ENCODE results near the gene OGFOD3. TPM values are rescaled to one million over a fixed set of nuclear protein-coding genes. Genes with fewer than 3 reads are reported as not detected.
"Not testable (repeated sequence)": the region's sequence is repeated elsewhere in the genome, so short reads cannot be mapped to it uniquely, and the experiment has no call there.

The OGFOD3 gene
- 24.7 and 65.0 TPM in 2 replicates for total RNA-seq (2014; rRNA removed; shearing (Covaris generic))

GRCh38 chr17:82418001-82418986 is at the start of gene OGFOD3, which contains the start of gene HEXD:
Gene OGFOD3 (minus strand): TSS chr17:82418586. CDS start chr17:82418485, 101 bp downstream.
Gene HEXD (plus strand): TSS chr17:82418347. CDS start chr17:82419800, 1,453 bp downstream.
- peak; percentile 85 for DNase-seq (ENCODE audit: low spot score)
- in situ Hi-C loops (cut with HindIII; ENCODE audit: low sequenced_read_pairs), result loop anchor here (5.0 to 10.0 kb wide), 2 partner anchors 56 to 73 kb away; no protein-coding TSS in a partner anchor

GRCh38 chr17:82465023-82465603 is 46.7 kb upstream of the OGFOD3 start:
- in situ Hi-C loops (cut with HindIII; ENCODE audit: low sequenced_read_pairs), result no loop called here
- DNase-seq (ENCODE audit: low spot score), result no peak

GRCh38 chr17:82464567-82464929 is 46.2 kb upstream of the OGFOD3 start:
- in situ Hi-C loops (cut with HindIII; ENCODE audit: low sequenced_read_pairs), result no loop called here
- DNase-seq (ENCODE audit: low spot score), result no peak

- no peak for DNase-seq (ENCODE audit: low spot score)
- in situ Hi-C loops (cut with HindIII; ENCODE audit: low sequenced_read_pairs), result no loop called here
Measured at GRCh38 chr17:82463925-82464566, 45.7 kb upstream of the OGFOD3 start.

GRCh38 chr17:82463391-82463790 is 45.0 kb upstream of the OGFOD3 start:
- in situ Hi-C loops (cut with HindIII; ENCODE audit: low sequenced_read_pairs), result no loop called here
- no peak for DNase-seq (ENCODE audit: low spot score)

GRCh38 chr17:82461827-82462524 is 43.6 kb upstream of the OGFOD3 start:
- no peak for DNase-seq (ENCODE audit: low spot score)
- in situ Hi-C loops (cut with HindIII; ENCODE audit: low sequenced_read_pairs), result no loop called here

GRCh38 chr17:82459936-82460335 is 41.5 kb upstream of the OGFOD3 start:
- in situ Hi-C loops (cut with HindIII; ENCODE audit: low sequenced_read_pairs); DNase-seq (ENCODE audit: low spot score): not testable (repeated sequence)

- peak; percentile 16 for DNase-seq (ENCODE audit: low spot score)
- in situ Hi-C loops (cut with HindIII; ENCODE audit: low sequenced_read_pairs), result no loop called here
Measured at GRCh38 chr17:82458885-82459424, 40.6 kb upstream of the OGFOD3 start.

GRCh38 chr17:82458179-82458884 is 39.9 kb upstream of the OGFOD3 start, which contains the start of gene NARF:
Gene NARF (plus strand): TSS chr17:82458741. CDS start chr17:82458804, 63 bp downstream.
- in situ Hi-C loops (cut with HindIII; ENCODE audit: low sequenced_read_pairs), result no loop called here
- DNase-seq (ENCODE audit: low spot score), result peak; percentile 99

GRCh38 chr17:82457929-82458178 is 39.5 kb upstream of the OGFOD3 start:
- DNase-seq (ENCODE audit: low spot score), result no peak
- in situ Hi-C loops (cut with HindIII; ENCODE audit: low sequenced_read_pairs), result no loop called here

- in situ Hi-C loops (cut with HindIII; ENCODE audit: low sequenced_read_pairs), result no loop called here
- DNase-seq (ENCODE audit: low spot score), result no peak
Measured at GRCh38 chr17:82457073-82457928, 38.9 kb upstream of the OGFOD3 start.

GRCh38 chr17:82453706-82454105 is 35.3 kb upstream of the OGFOD3 start:
- DNase-seq (ENCODE audit: low spot score); in situ Hi-C loops (cut with HindIII; ENCODE audit: low sequenced_read_pairs): not testable (repeated sequence)

GRCh38 chr17:82453151-82453550 is 34.8 kb upstream of the OGFOD3 start:
- in situ Hi-C loops (cut with HindIII; ENCODE audit: low sequenced_read_pairs); DNase-seq (ENCODE audit: low spot score): not testable (repeated sequence)

GRCh38 chr17:82452162-82452561 is 33.8 kb upstream of the OGFOD3 start:
- in situ Hi-C loops (cut with HindIII; ENCODE audit: low sequenced_read_pairs), result no loop called here
- no peak for DNase-seq (ENCODE audit: low spot score)

- peak; percentile 90 for DNase-seq (ENCODE audit: low spot score)
- in situ Hi-C loops (cut with HindIII; ENCODE audit: low sequenced_read_pairs), result no loop called here
Measured at GRCh38 chr17:82450357-82451106, 32.1 kb upstream of the OGFOD3 start, which contains the start of gene CYBC1. Gene CYBC1 (minus strand): TSS chr17:82450752. CDS start chr17:82449254, 1,498 bp downstream.

GRCh38 chr17:82449883-82450356 is 31.5 kb upstream of the OGFOD3 start:
- in situ Hi-C loops (cut with HindIII; ENCODE audit: low sequenced_read_pairs), result no loop called here
- DNase-seq (ENCODE audit: low spot score), result no peak
